ENCODE results near the gene PARK7.

DNA sequence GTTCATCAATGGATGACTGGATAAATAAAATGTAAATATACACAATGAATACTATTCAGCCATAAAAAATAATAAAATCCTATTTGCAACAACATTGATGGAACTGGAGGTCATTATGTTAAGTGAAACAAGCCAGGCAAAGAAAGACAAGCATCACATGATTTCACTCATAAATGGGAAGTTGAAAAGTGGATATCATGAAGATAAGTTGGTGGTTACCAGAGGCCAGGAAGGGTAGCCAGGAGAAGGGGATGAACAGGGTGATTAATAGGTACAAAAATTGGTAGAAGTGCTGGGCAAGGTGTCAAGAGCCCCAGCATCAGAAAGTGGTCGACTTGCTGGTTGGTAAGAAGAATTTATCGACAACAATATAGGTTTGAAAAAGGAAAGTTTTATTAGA lies 1.3 kb upstream of the PARK7 start:
- TF ChIP-seq, protein P1, sequence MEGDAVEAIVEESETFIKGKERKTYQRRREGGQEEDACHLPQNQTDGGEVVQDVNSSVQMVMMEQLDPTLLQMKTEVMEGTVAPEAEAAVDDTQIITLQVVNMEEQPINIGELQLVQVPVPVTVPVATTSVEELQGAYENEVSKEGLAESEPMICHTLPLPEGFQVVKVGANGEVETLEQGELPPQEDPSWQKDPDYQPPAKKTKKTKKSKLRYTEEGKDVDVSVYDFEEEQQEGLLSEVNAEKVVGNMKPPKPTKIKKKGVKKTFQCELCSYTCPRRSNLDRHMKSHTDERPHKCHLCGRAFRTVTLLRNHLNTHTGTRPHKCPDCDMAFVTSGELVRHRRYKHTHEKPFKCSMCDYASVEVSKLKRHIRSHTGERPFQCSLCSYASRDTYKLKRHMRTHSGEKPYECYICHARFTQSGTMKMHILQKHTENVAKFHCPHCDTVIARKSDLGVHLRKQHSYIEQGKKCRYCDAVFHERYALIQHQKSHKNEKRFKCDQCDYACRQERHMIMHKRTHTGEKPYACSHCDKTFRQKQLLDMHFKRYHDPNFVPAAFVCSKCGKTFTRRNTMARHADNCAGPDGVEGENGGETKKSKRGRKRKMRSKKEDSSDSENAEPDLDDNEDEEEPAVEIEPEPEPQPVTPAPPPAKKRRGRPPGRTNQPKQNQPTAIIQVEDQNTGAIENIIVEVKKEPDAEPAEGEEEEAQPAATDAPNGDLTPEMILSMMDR (conservative IDR thresholded peaks at IDR 0.05; ENCODE audit: low read depth in 2 of 2) = no peak
- TF ChIP-seq EZH2 (IDR thresholded peaks at IDR 0.05; ENCODE audit: low read depth, unreplicated experiment) (no peak), STAT1 (IDR thresholded peaks at IDR 0.05; ENCODE audit: unreplicated experiment) (no peak), EZH2phosphoT487 (IDR thresholded peaks at IDR 0.05; ENCODE audit: unreplicated experiment) (no peak)
- TF ChIP-seq, protein P2, sequence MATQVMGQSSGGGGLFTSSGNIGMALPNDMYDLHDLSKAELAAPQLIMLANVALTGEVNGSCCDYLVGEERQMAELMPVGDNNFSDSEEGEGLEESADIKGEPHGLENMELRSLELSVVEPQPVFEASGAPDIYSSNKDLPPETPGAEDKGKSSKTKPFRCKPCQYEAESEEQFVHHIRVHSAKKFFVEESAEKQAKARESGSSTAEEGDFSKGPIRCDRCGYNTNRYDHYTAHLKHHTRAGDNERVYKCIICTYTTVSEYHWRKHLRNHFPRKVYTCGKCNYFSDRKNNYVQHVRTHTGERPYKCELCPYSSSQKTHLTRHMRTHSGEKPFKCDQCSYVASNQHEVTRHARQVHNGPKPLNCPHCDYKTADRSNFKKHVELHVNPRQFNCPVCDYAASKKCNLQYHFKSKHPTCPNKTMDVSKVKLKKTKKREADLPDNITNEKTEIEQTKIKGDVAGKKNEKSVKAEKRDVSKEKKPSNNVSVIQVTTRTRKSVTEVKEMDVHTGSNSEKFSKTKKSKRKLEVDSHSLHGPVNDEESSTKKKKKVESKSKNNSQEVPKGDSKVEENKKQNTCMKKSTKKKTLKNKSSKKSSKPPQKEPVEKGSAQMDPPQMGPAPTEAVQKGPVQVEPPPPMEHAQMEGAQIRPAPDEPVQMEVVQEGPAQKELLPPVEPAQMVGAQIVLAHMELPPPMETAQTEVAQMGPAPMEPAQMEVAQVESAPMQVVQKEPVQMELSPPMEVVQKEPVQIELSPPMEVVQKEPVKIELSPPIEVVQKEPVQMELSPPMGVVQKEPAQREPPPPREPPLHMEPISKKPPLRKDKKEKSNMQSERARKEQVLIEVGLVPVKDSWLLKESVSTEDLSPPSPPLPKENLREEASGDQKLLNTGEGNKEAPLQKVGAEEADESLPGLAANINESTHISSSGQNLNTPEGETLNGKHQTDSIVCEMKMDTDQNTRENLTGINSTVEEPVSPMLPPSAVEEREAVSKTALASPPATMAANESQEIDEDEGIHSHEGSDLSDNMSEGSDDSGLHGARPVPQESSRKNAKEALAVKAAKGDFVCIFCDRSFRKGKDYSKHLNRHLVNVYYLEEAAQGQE (IDR thresholded peaks at IDR 0.05; ENCODE audit: unreplicated experiment) = no peak

Measured in GM23338 (cell line).